Measurements from ENCODE around the gene EFCC1. TPM values are rescaled to one million over a fixed set of nuclear protein-coding genes. Genes with fewer than 3 reads are reported as not detected.

The EFCC1 gene
- total and polyA plus RNA-seq, 3 donors from 2014 or later = 2.6 to 2.9 (median 2.8) TPM

GRCh38 chr3:129009266-129009665 lies 8.2 kb downstream of the EFCC1 start:
- DNase-seq = no peak
- Histone ChIP-seq H3K27ac (no peak overlapping the region), H3K4me1 (peaks cover 10% of the 10 kb centered on the region), H3K27me3 (no peaks in the 10 kb centered on the region), H3K9me3 (no peaks in the 10 kb centered on the region), H3K36me3 (ENCODE audit: low read depth, missing control alignments) (no peaks in the 10 kb centered on the region), H3K4me3 (no peak overlapping the region)
- TF ChIP-seq CTCF (IDR thresholded peaks at IDR 0.05) = no peak
- 96 to 98% methylated on average over 2 of the region's 2 CpGs for WGBS, 2 donors
- intact Hi-C loops (cut with DNase I; ENCODE audit: low total_unique reads) = no loop called here

GRCh38 chr3:129010310-129010956 lies 9.3 kb downstream of the EFCC1 start:
- TF ChIP-seq POLR2A (IDR thresholded peaks at IDR 0.05) (no peak), CTCF (IDR thresholded peaks at IDR 0.05) (no peak)
- 53 to 57% methylated on average over 8 to 9 of the region's 9 CpGs for WGBS, 2 donors
- no peak for DNase-seq
- no peak overlapping the region for H3K4me3 ChIP-seq
- intact Hi-C loops (cut with DNase I; ENCODE audit: low total_unique reads) = no loop called here
- no peaks in the 10 kb centered on the region for H3K36me3 ChIP-seq (ENCODE audit: low read depth, missing control alignments)
- H3K27me3 ChIP-seq = no peaks in the 10 kb centered on the region
- H3K27ac ChIP-seq = no peak overlapping the region
- peaks cover 7% of the 10 kb centered on the region for H3K4me1 ChIP-seq
- no peaks in the 10 kb centered on the region for H3K9me3 ChIP-seq

DNA sequence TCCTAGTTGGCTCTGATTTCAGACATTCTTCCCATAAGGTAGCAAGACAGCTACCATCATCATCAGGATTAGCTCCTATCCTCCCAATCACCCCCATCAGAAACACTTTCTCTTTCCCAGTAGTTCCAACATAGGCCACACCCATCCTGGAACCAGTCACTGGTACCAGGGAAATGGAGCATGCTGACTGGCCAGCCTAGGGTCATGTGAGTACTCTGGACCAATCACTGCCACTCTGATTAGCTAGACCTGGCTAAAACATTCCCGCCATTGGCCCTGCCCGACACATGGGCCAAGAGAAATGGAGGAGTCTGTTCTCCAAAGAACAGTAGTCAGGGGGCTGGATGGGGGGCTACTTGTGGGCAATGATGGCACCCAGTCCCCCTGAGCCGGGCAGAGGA lies 12.4 kb downstream of the EFCC1 start:
- no peaks in the 10 kb centered on the region for H3K4me1 ChIP-seq
- WGBS, 2 donors = 77 to 100% methylated on average over 3 of the region's 3 CpGs
- H3K4me3 ChIP-seq = no peak overlapping the region
- H3K36me3 ChIP-seq (ENCODE audit: low read depth, missing control alignments) = no peaks in the 10 kb centered on the region
- intact Hi-C loops (cut with DNase I; ENCODE audit: low total_unique reads) = no loop called here
- no peaks in the 10 kb centered on the region for H3K9me3 ChIP-seq
- peak; percentile 59 for DNase-seq
- no peak overlapping the region for H3K27ac ChIP-seq
- TF ChIP-seq POLR2A (IDR thresholded peaks at IDR 0.05) = no peak
- TF ChIP-seq CTCF (IDR thresholded peaks at IDR 0.05) = no peak
- no peaks in the 10 kb centered on the region for H3K27me3 ChIP-seq

- Histone ChIP-seq H3K27me3 (no peaks in the 10 kb centered on the region), H3K4me1 (no peaks in the 10 kb centered on the region), H3K4me3 (no peak overlapping the region), H3K9me3 (no peaks in the 10 kb centered on the region), H3K27ac (no peak overlapping the region), H3K36me3 (ENCODE audit: low read depth, missing control alignments) (no peaks in the 10 kb centered on the region)
- DNase-seq = no peak
- WGBS, 2 donors = 60 to 83% methylated on average over 1 to 13 of the region's 13 CpGs
- TF ChIP-seq CTCF (IDR thresholded peaks at IDR 0.05) (no peak), POLR2A (IDR thresholded peaks at IDR 0.05) (no peak)
- intact Hi-C loops (cut with DNase I; ENCODE audit: low total_unique reads) = no loop called here
These were observed 13.0 kb downstream of the EFCC1 start for GRCh38 chr3:129014148-129014547.

DNA sequence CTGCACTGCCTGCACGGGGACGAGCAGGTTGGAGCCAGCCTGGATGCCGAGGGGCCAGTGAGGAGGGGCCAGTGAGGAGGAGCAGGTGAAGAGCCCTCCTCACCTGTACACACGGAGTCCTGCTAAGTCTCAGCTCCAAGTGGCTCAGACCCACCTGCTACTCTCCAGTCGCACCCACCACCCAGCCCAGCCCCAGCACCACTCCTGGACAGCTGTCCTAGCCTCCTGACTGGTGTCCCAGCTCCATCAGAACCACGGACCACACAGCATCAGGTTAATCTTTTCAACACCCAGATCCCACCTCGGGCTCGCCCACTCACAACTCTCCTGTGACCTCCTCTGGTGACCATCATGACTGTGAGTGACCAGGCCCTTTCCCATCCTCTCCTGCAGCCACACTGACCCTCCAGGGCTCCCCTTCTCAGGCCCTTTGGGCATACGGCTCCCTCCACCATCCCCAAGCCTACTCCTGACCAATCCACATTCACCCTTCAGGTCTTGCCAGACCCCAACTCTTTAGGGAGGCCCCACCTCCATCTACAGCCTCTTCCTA lies 13.8 kb downstream of the EFCC1 start:
- no peaks in the 10 kb centered on the region for H3K36me3 ChIP-seq (ENCODE audit: low read depth, missing control alignments)
- no peaks in the 10 kb centered on the region for H3K27me3 ChIP-seq
- H3K9me3 ChIP-seq = no peaks in the 10 kb centered on the region
- intact Hi-C loops (cut with DNase I; ENCODE audit: low total_unique reads) = no loop called here
- 91 to 98% methylated on average over 8 to 9 of the region's 9 CpGs for WGBS, 2 donors
- H3K4me3 ChIP-seq = no peak overlapping the region
- TF ChIP-seq CTCF (IDR thresholded peaks at IDR 0.05) (no peak), POLR2A (IDR thresholded peaks at IDR 0.05) (no peak)
- no peaks in the 10 kb centered on the region for H3K4me1 ChIP-seq
- no peak for DNase-seq
- H3K27ac ChIP-seq = no peak overlapping the region
